Esophagus squamous epithelium (tissue), 5 donors: Measurements from ENCODE around the gene BMP7. TPM values are rescaled to one million over a fixed set of nuclear protein-coding genes. Genes with fewer than 3 reads are reported as not detected.

ENCODE experiments used
- DNase-seq: peaks from one replicate; lab custom pipeline; 2025; lab: John Stamatoyannopoulos, UW
- H3K27ac ChIP-seq, 4 donors: fragments of 200-600 bp; sonication (generic); one replicate each; pipeline ENCODE4 v1.5.1; 2016 to 2019; ENCODE audit warnings: mild to moderate bottlenecking in 1 of 4
- H3K27me3 ChIP-seq, 4 donors: fragments of 200-600 bp; sonication (generic); 1 replicate in 3 of 4; 2 replicates in 1 of 4; pipeline versions ENCODE4 v1.5.1 to v1.6.0; 2017 to 2021; ENCODE audit warnings: antibody characterized with exemption in 1 of 4
- H3K36me3 ChIP-seq, 3 donors: fragments of 200-600 bp; sonication (generic); one replicate each; pipeline ENCODE4 v1.5.1; 2016 to 2019
- H3K4me1 ChIP-seq, 3 donors: fragments of 200-600 bp; sonication (generic); one replicate each; pipeline ENCODE4 v1.5.1; 2017 to 2019
- H3K4me3 ChIP-seq, 4 donors: fragments of 200-600 bp; sonication (generic); 1 replicate in 3 of 4; 2 replicates in 1 of 4; pipeline ENCODE4 v1.5.1; 2016 to 2019; ENCODE audit warnings: mild to moderate bottlenecking in 2 of 4, moderate library complexity in 1 of 4
- H3K9me3 ChIP-seq, 3 donors: fragments of 200-600 bp; sonication (generic); one replicate each; pipeline ENCODE4 v1.5.1; 2016 to 2019
- CTCF ChIP-seq, 6 experiments: fragments of 450-650 bp in 4 of 6; fragments of 200-600 bp in 2 of 6; sonication (generic) in 2 of 6; IDR thresholded peaks; one replicate each; pipeline ENCODE4 v1.5.1; 2016 to 2019; ENCODE audit warnings: antibody characterized with exemption in 6 of 6, mild to moderate bottlenecking in 4 of 6, moderate library complexity in 4 of 6
- POLR2A ChIP-seq, 4 donors: fragments of 450-650 bp; IDR thresholded peaks; one replicate each; pipeline ENCODE4 v1.6.1; 2017; ENCODE audit warnings: antibody characterized with exemption in 4 of 4, mild to moderate bottlenecking in 4 of 4, moderate library complexity in 3 of 4
- WGBS, 2 donors: methylation state at CpG; one replicate each; pipeline ENCODE4 v1.1.5; 2018; 5-methylcytosine and 5-hydroxymethylcytosine counted together
- intact Hi-C: fragments of 100-400 bp; cut with DNase I; formaldehyde crosslinking; loops from one replicate; pipeline ENCODE4 v1.15.0; 2022
- total RNA-seq, 4 donors: library from RNA; depleted of rRNA; stranded (reverse); fragments of >200 nt; gene quantifications; one replicate each; pipeline ENCODE4 v1.1.0, GENCODE V29; 2016
- donor health status: DM: yes; HTN: yes; CAD: no.

The BMP7 gene
- total RNA-seq, 4 donors from 2014 or later = 21.8 to 59.8 (median 35.1) TPM

- intact Hi-C loops = no loop called here
- no peaks in the 10 kb centered on the region for H3K4me1 ChIP-seq
- 78 to 86% methylated on average over 7 to 9 of the region's 9 CpGs for WGBS, 2 donors
- no peaks in the 10 kb centered on the region for H3K9me3 ChIP-seq
- no peak for DNase-seq
- H3K4me3 ChIP-seq = no peak overlapping the region
- H3K27ac ChIP-seq = no peak overlapping the region
- no peaks in the 10 kb centered on the region for H3K36me3 ChIP-seq
- peaks cover 0 to 44% (median 0%) of the 10 kb centered on the region in 4 donors for H3K27me3 ChIP-seq
- TF ChIP-seq CTCF (IDR thresholded peaks at IDR 0.05) (no peak), POLR2A (IDR thresholded peaks at IDR 0.05) (no peak)
Measured at GRCh38 chr20:57143173-57143572, 123.3 kb downstream of the BMP7 start.

- WGBS, 2 donors = 63 to 78% methylated on average over 10 to 12 of the region's 12 CpGs
- no peak for TF ChIP-seq CTCF (IDR thresholded peaks at IDR 0.05)
- TF ChIP-seq POLR2A (IDR thresholded peaks at IDR 0.05) = no peak
- Histone ChIP-seq H3K9me3 (no peaks in the 10 kb centered on the region), H3K4me3 (no peak overlapping the region), H3K27me3 (peaks cover 0 to 39% (median 0%) of the 10 kb centered on the region in 4 donors), H3K27ac (no peak overlapping the region), H3K4me1 (no peaks in the 10 kb centered on the region), H3K36me3 (no peaks in the 10 kb centered on the region)
- intact Hi-C loops = no loop called here
- no peak for DNase-seq
Measured at GRCh38 chr20:57142667-57143066, 123.8 kb downstream of the BMP7 start.

DNA sequence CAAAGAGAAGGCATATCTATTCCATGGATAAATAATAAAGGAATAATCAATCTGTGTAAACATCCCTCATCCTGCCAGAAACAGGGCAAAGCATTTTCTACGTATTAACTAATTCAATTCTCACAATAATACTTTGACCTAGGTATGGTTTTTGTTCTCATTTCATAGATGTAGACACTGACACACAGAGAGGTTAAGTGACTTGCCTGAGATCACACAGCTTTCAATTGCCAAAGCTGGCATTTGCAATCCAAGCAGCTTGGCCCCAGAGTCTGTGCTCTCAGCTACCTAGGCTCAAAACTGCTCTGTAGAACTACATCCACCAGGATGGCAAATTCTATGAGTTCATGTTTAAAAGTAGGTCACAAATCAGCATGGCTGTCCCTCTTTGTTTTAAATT lies 124.9 kb downstream of the BMP7 start:
- no peak overlapping the region for H3K27ac ChIP-seq
- TF ChIP-seq CTCF (IDR thresholded peaks at IDR 0.05) (no peak), POLR2A (IDR thresholded peaks at IDR 0.05) (no peak)
- H3K4me1 ChIP-seq = no peaks in the 10 kb centered on the region
- no peak overlapping the region for H3K4me3 ChIP-seq
- 78 to 85% methylated on average over 1 of the region's 1 CpG for WGBS, 2 donors
- no peak for DNase-seq
- H3K36me3 ChIP-seq = no peaks in the 10 kb centered on the region
- no peaks in the 10 kb centered on the region for H3K9me3 ChIP-seq
- peaks cover 0 to 28% (median 0%) of the 10 kb centered on the region in 4 donors for H3K27me3 ChIP-seq
- intact Hi-C loops = no loop called here

GRCh38 chr20:57140416-57140965 lies 126.0 kb downstream of the BMP7 start:
- no peak for DNase-seq
- Histone ChIP-seq H3K4me1 (no peaks in the 10 kb centered on the region), H3K27me3 (peaks cover 0 to 29% (median 0%) of the 10 kb centered on the region in 4 donors), H3K36me3 (no peaks in the 10 kb centered on the region), H3K4me3 (no peak overlapping the region), H3K27ac (no peak overlapping the region), H3K9me3 (no peaks in the 10 kb centered on the region)
- no peak for TF ChIP-seq CTCF (IDR thresholded peaks at IDR 0.05)
- TF ChIP-seq POLR2A (IDR thresholded peaks at IDR 0.05) = no peak
- 65 to 85% methylated on average over 6 to 7 of the region's 7 CpGs for whole genome bisulfite sequencing, 2 donors
- intact Hi-C loops = no loop called here

GRCh38 chr20:57139342-57140093 lies 126.9 kb downstream of the BMP7 start:
- intact Hi-C loops = no loop called here
- WGBS, 2 donors = 82 to 87% methylated on average over 8 of the region's 8 CpGs
- no peaks in the 10 kb centered on the region for H3K4me1 ChIP-seq
- TF ChIP-seq CTCF (IDR thresholded peaks at IDR 0.05) (no peak), POLR2A (IDR thresholded peaks at IDR 0.05) (no peak)
- DNase-seq = no peak
- no peak overlapping the region for H3K27ac ChIP-seq
- no peaks in the 10 kb centered on the region for H3K9me3 ChIP-seq
- H3K27me3 ChIP-seq = peaks cover 0 to 34% (median 0%) of the 10 kb centered on the region in 4 donors
- H3K36me3 ChIP-seq = no peaks in the 10 kb centered on the region
- H3K4me3 ChIP-seq = no peak overlapping the region
